Activated CD4-positive, alpha-beta T cell treated with anti-CD3 and anti-CD28 coated beads, Interleukin-2, amount 50 U/mL, for 1 hour (primary cell): ENCODE measurements around the gene GBA2.

ENCODE experiments used
- DNase-seq: peaks from one replicate; pipeline ENCODE4 v3.0.0-alpha.2; 2020

Gene GBA2

GRCh38 chr9:35763803-35764202 is 14.8 kb upstream of the GBA2 start:
- no peak for DNase-seq

GRCh38 chr9:35763181-35763580 is 14.2 kb upstream of the GBA2 start:
- no peak for DNase-seq

- DNase-seq = no peak
These were observed 11.6 kb upstream of the GBA2 start for GRCh38 chr9:35760651-35761050.

GRCh38 chr9:35759795-35760194 is 10.8 kb upstream of the GBA2 start:
- no peak for DNase-seq

- DNase-seq = no peak
These were observed 9.5 kb upstream of the GBA2 start for GRCh38 chr9:35758475-35759050.

GRCh38 chr9:35757892-35758275 is 8.9 kb upstream of the GBA2 start:
- no peak for DNase-seq

GRCh38 chr9:35757226-35757891 is 8.3 kb upstream of the GBA2 start:
- DNase-seq = no peak

- peak; percentile 76 for DNase-seq
These were observed 7.5 kb upstream of the GBA2 start for GRCh38 chr9:35756275-35757225.

- DNase-seq = no peak
These were observed 6.0 kb upstream of the GBA2 start for GRCh38 chr9:35755071-35755470.

- DNase-seq = no peak
These were observed 5.2 kb upstream of the GBA2 start, which contains the start of gene MSMP for GRCh38 chr9:35754264-35754663. Gene MSMP (minus strand): TSS chr9:35754276. CDS start chr9:35754129, 147 bp downstream.

- DNase-seq = no peak
These were observed 4.4 kb upstream of the GBA2 start for GRCh38 chr9:35753466-35753865.

- DNase-seq = no peak
These were observed 1.2 kb upstream of the GBA2 start for GRCh38 chr9:35750256-35750531.

GRCh38 chr9:35749515-35750255 is 657 bp upstream of the GBA2 start:
- DNase-seq = peak; percentile 25

- no peak for DNase-seq
These were observed 678 bp downstream of the GBA2 start for GRCh38 chr9:35748242-35748857.

- no peak for DNase-seq
These were observed 2.4 kb downstream of the GBA2 start for GRCh38 chr9:35746583-35746982.

GRCh38 chr9:35745569-35745968 is 3.5 kb downstream of the GBA2 start:
- no peak for DNase-seq

GRCh38 chr9:35743880-35744518 is 5.0 kb downstream of the GBA2 start:
- DNase-seq = no peak

GRCh38 chr9:35743452-35743851 is 5.6 kb downstream of the GBA2 start:
- DNase-seq = no peak

GRCh38 chr9:35741740-35742139 is 7.3 kb downstream of the GBA2 start:
- DNase-seq = no peak

GRCh38 chr9:35740243-35740642 is 8.8 kb downstream of the GBA2 start:
- no peak for DNase-seq

GRCh38 chr9:35738924-35739323 is 10.1 kb downstream of the GBA2 start:
- DNase-seq = no peak

GRCh38 chr9:35738186-35738585 is 10.8 kb downstream of the GBA2 start:
- no peak for DNase-seq
